HEK293T (cell line): ENCODE results near the gene SIX4.

Experiments used
- ARNT ChIP-seq: fragments of 450-650 bp; IDR thresholded peaks from 2 replicates; pipeline ENCODE4 v1.6.1; 2017; ENCODE audit warnings: mild to moderate bottlenecking
- BHLHE40 ChIP-seq: fragments of 450-650 bp; IDR thresholded peaks from 2 replicates; pipeline ENCODE4 v1.6.1; 2016; ENCODE audit warnings: mild to moderate bottlenecking, moderate library complexity, borderline replicate concordance
- ELF4 ChIP-seq: fragments of 450-650 bp; IDR thresholded peaks from 2 replicates; pipeline ENCODE4 v1.6.1; 2017; ENCODE audit warnings: antibody characterized with exemption
- FOXA1 ChIP-seq: fragments of 450-650 bp; IDR thresholded peaks from 2 replicates; pipeline ENCODE4 v1.6.1; 2016; ENCODE audit warnings: mild to moderate bottlenecking
- FOXK2 ChIP-seq: fragments of 450-650 bp; IDR thresholded peaks from 2 replicates; pipeline ENCODE4 v1.6.1; 2016; ENCODE audit warnings: mild to moderate bottlenecking
- FOXM1 ChIP-seq: fragments of 450-650 bp; IDR thresholded peaks from 2 replicates; pipeline ENCODE4 v1.6.1; 2017; ENCODE audit warnings: mild to moderate bottlenecking, borderline replicate concordance
- HDGF ChIP-seq: fragments of 450-650 bp; IDR thresholded peaks from 2 replicates; pipeline ENCODE4 v1.6.1; 2017; ENCODE audit warnings: antibody characterized with exemption, borderline replicate concordance
- L3MBTL2 ChIP-seq: fragments of 450-650 bp; conservative IDR thresholded peaks from 2 replicates; pipeline ENCODE4 v1.6.1; 2016; ENCODE audit warnings: mild to moderate bottlenecking
- SUZ12 ChIP-seq: fragments of 450-650 bp; IDR thresholded peaks from 2 replicates; pipeline ENCODE4 v1.6.1; 2016; ENCODE audit warnings: mild to moderate bottlenecking
- TARDBP ChIP-seq: fragments of 450-650 bp; IDR thresholded peaks from 2 replicates; pipeline ENCODE4 v1.6.1; 2016
- ZNF384 ChIP-seq: fragments of 450-650 bp; IDR thresholded peaks from 2 replicates; pipeline ENCODE4 v1.6.1; 2016
- TF ChIP-seq, protein P1 (sequence below): fragments of 450-650 bp; IDR thresholded peaks from 2 replicates; pipeline ENCODE4 v1.6.1; 2016

DNA sequence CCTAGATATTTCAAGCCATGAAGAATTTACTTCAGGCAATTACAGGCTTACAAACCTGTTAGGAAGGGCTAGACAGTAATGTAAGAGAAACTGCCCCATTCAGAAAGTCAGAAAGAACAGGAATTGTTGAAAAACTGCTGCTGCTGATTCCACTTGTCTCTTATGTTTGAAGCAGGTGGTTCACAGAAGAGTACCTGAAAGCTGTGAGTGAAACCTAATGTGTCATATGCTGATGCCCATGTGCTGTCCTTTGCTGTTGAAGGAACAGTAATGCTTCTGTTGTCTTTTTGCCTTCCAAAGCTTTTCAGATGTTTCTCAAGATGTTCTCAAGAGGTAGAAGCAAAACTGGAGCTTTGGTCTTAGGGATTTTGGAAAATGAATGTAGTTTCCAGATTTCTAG lies 49.4 kb upstream of the SIX4 start:
- TF ChIP-seq ZNF384, result no peak
- no peak for TF ChIP-seq FOXM1
- TF ChIP-seq BHLHE40, result no peak
- no peak for TF ChIP-seq ELF4
- TF ChIP-seq ARNT, result no peak
- no peak for TF ChIP-seq TARDBP
- TF ChIP-seq, protein P1, sequence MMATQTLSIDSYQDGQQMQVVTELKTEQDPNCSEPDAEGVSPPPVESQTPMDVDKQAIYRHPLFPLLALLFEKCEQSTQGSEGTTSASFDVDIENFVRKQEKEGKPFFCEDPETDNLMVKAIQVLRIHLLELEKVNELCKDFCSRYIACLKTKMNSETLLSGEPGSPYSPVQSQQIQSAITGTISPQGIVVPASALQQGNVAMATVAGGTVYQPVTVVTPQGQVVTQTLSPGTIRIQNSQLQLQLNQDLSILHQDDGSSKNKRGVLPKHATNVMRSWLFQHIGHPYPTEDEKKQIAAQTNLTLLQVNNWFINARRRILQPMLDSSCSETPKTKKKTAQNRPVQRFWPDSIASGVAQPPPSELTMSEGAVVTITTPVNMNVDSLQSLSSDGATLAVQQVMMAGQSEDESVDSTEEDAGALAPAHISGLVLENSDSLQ, result no peak
- no peak for TF ChIP-seq L3MBTL2
- no peak for TF ChIP-seq SUZ12
- TF ChIP-seq FOXK2, result no peak
- no peak for TF ChIP-seq HDGF
- no peak for TF ChIP-seq FOXA1
